ENCODE results near the gene BICDL2. TPM values are rescaled to one million over a fixed set of nuclear protein-coding genes. Genes with fewer than 3 reads are reported as not detected.

Gene BICDL2
- total and polyA plus RNA-seq, 7 experiments from 2014 or later = 1.0 TPM; not detected in 6

GRCh38 chr16:3042376-3042775 is 5.6 kb upstream of the BICDL2 start:
- peaks cover 9 to 19% (median 13%) of the 10 kb centered on the region in 7 donors for H3K4me1 Mint-ChIP-seq
- DNase-seq (no peak), ATAC-seq (no peak)
- Histone ChIP-seq H3K9me3 (ENCODE audit: control insufficient read depth in 2 of 3, low read length in 3 of 3) (no peaks in the 10 kb centered on the region), H3K36me3 (ENCODE audit: control insufficient read depth in 2 of 3, insufficient read depth in 3 of 3, low read length in 3 of 3) (no peaks in the 10 kb centered on the region), H3K4me1 (ENCODE audit: control insufficient read depth in 2 of 2, insufficient read depth in 2 of 2, low read length in 2 of 2) (peaks cover 8 to 29% of the 10 kb centered on the region in 2 donors), H3K4me3 (ENCODE audit: low read length) (no peak overlapping the region), H3K27ac (ENCODE audit: low read depth, low read length) (no peak overlapping the region), H3K27me3 (ENCODE audit: control insufficient read depth in 2 of 2, insufficient read depth in 2 of 2, low read length in 2 of 2) (peaks cover 9 to 50% of the 10 kb centered on the region in 2 donors)
- H3K36me3 Mint-ChIP-seq = peaks cover 0 to 5% (median 0%) of the 10 kb centered on the region in 5 donors
- CTCF ChIA-PET = interaction anchor here (0.8 to 1.1 kb wide), 3 partner anchors 9 to 87 kb away, joined by 3 to 7 read pairs (median 4); no protein-coding TSS in a partner anchor
- H3K9me3 Mint-ChIP-seq = peaks cover 0 to 2% (median 0%) of the 10 kb centered on the region in 11 donors
- peaks cover 32 to 62% (median 52%) of the 10 kb centered on the region in 5 donors for H3K27me3 Mint-ChIP-seq
- POLR2A ChIA-PET = interaction anchor here (0.6 to 1.3 kb wide), 4 partner anchors 11 to 122 kb away, joined by 3 to 7 read pairs (median 4); no protein-coding TSS in a partner anchor
- H3K4me3 Mint-ChIP-seq = no peak overlapping the region
- H3K27ac Mint-ChIP-seq = no peak overlapping the region
- intact Hi-C loops (cut with micrococcal nuclease) = no loop called here

- Mint-ChIP-seq H3K36me3 (no peaks in the 10 kb centered on the region), H3K27ac (no peak overlapping the region), H3K9me3 (peaks cover 0 to 1% (median 0%) of the 10 kb centered on the region in 11 donors), H3K4me1 (peaks cover 0 to 10% (median 9%) of the 10 kb centered on the region in 7 donors), H3K4me3 (no peak overlapping the region), H3K27me3 (peaks cover 46 to 69% (median 61%) of the 10 kb centered on the region in 5 donors)
- Histone ChIP-seq H3K27me3 (ENCODE audit: control insufficient read depth in 2 of 2, insufficient read depth in 2 of 2, low read length in 2 of 2) (peaks cover 12 to 52% of the 10 kb centered on the region in 2 donors), H3K4me3 (ENCODE audit: low read length) (no peak overlapping the region), H3K9me3 (ENCODE audit: control insufficient read depth in 2 of 3, low read length in 3 of 3) (no peaks in the 10 kb centered on the region), H3K27ac (ENCODE audit: low read depth, low read length) (no peak overlapping the region), H3K4me1 (ENCODE audit: control insufficient read depth in 2 of 2, insufficient read depth in 2 of 2, low read length in 2 of 2) (peaks cover 0 to 6% of the 10 kb centered on the region in 2 donors), H3K36me3 (ENCODE audit: control insufficient read depth in 2 of 3, insufficient read depth in 3 of 3, low read length in 3 of 3) (no peaks in the 10 kb centered on the region)
- ChIA-PET POLR2A (interaction anchor here (0.9 to 1.6 kb wide), 5 partner anchors 9 to 91 kb away, joined by 3 to 5 read pairs (median 3); no protein-coding TSS in a partner anchor), CTCF (interaction anchor here (0.5 to 1.4 kb wide), 4 partner anchors 9 to 91 kb away, joined by 4 to 6 read pairs (median 6); no protein-coding TSS in a partner anchor)
- no peak for ATAC-seq
- no peak for DNase-seq
- intact Hi-C loops (cut with micrococcal nuclease) = no loop called here
Observed at GRCh38 chr16:3038896-3039295, 2.2 kb upstream of the BICDL2 start.

GRCh38 chr16:3038256-3038655 is 1.5 kb upstream of the BICDL2 start:
- no peaks in the 10 kb centered on the region for H3K9me3 ChIP-seq (ENCODE audit: control insufficient read depth in 2 of 3, low read length in 3 of 3)
- H3K27ac ChIP-seq (ENCODE audit: low read depth, low read length) = no peak overlapping the region
- intact Hi-C loops (cut with micrococcal nuclease) = no loop called here
- Mint-ChIP-seq H3K27ac (no peak overlapping the region), H3K27me3 (peaks cover 53 to 69% (median 61%) of the 10 kb centered on the region in 5 donors), H3K36me3 (no peaks in the 10 kb centered on the region), H3K4me3 (no peak overlapping the region), H3K9me3 (no peaks in the 10 kb centered on the region), H3K4me1 (peaks cover 0 to 11% (median 9%) of the 10 kb centered on the region in 7 donors)
- H3K4me1 ChIP-seq (ENCODE audit: control insufficient read depth in 2 of 2, insufficient read depth in 2 of 2, low read length in 2 of 2) = peaks cover 0 to 6% of the 10 kb centered on the region in 2 donors
- ChIA-PET CTCF (interaction anchor here (0.8 to 1.4 kb wide), 2 partner anchors 8 to 10 kb away, joined by 4 to 5 read pairs; no protein-coding TSS in a partner anchor), POLR2A (interaction anchor here (0.9 to 1.6 kb wide), 5 partner anchors 9 to 92 kb away, joined by 3 to 5 read pairs (median 3); no protein-coding TSS in a partner anchor)
- H3K4me3 ChIP-seq (ENCODE audit: low read length) = no peak overlapping the region
- no peak for ATAC-seq
- peaks cover 12 to 48% of the 10 kb centered on the region in 2 donors for H3K27me3 ChIP-seq (ENCODE audit: control insufficient read depth in 2 of 2, insufficient read depth in 2 of 2, low read length in 2 of 2)
- H3K36me3 ChIP-seq (ENCODE audit: control insufficient read depth in 2 of 3, insufficient read depth in 3 of 3, low read length in 3 of 3) = no peaks in the 10 kb centered on the region
- DNase-seq = no peak

- peaks cover 0 to 21% (median 9%) of the 10 kb centered on the region in 7 donors for H3K4me1 Mint-ChIP-seq
- POLR2A ChIA-PET = interaction anchor here (1.6 kb wide), 2 partner anchors 12 to 32 kb away, joined by 5 to 7 read pairs; no protein-coding TSS in a partner anchor
- no peaks in the 10 kb centered on the region for H3K9me3 Mint-ChIP-seq
- no peak overlapping the region for H3K27ac ChIP-seq (ENCODE audit: low read depth, low read length)
- H3K9me3 ChIP-seq (ENCODE audit: control insufficient read depth in 2 of 3, low read length in 3 of 3) = no peaks in the 10 kb centered on the region
- H3K4me3 Mint-ChIP-seq = peak overlapping the region in 6 of 10 donors; percentile 32 to 60 (median 44)
- peak overlapping the region in 1 of 9 donors; percentile 29 for H3K27ac Mint-ChIP-seq
- intact Hi-C loops (cut with micrococcal nuclease) = no loop called here
- H3K36me3 Mint-ChIP-seq = no peaks in the 10 kb centered on the region
- H3K27me3 Mint-ChIP-seq = peaks cover 64 to 82% (median 65%) of the 10 kb centered on the region in 5 donors
- DNase-seq = no peak
- ATAC-seq = no peak
- H3K4me3 ChIP-seq (ENCODE audit: low read length) = no peak overlapping the region
- CTCF ChIA-PET = interaction anchor here (0.6 to 1.8 kb wide), 3 partner anchors 22 to 60 kb away, joined by 3 to 6 read pairs (median 4); no protein-coding TSS in a partner anchor
- H3K4me1 ChIP-seq (ENCODE audit: control insufficient read depth in 2 of 2, insufficient read depth in 2 of 2, low read length in 2 of 2) = peaks cover 0 to 6% of the 10 kb centered on the region in 2 donors
- H3K27me3 ChIP-seq (ENCODE audit: control insufficient read depth in 2 of 2, insufficient read depth in 2 of 2, low read length in 2 of 2) = peaks cover 18 to 36% of the 10 kb centered on the region in 2 donors
- H3K36me3 ChIP-seq (ENCODE audit: control insufficient read depth in 2 of 3, insufficient read depth in 3 of 3, low read length in 3 of 3) = no peaks in the 10 kb centered on the region
Observed at GRCh38 chr16:3035972-3036725, 595 bp downstream of the BICDL2 start.

- Mint-ChIP-seq H3K27ac (peak overlapping the region in 1 of 9 donors; percentile 38), H3K9me3 (no peaks in the 10 kb centered on the region), H3K36me3 (no peaks in the 10 kb centered on the region), H3K27me3 (peaks cover 58 to 80% (median 67%) of the 10 kb centered on the region in 5 donors), H3K4me1 (peaks cover 0 to 23% (median 11%) of the 10 kb centered on the region in 7 donors), H3K4me3 (peak overlapping the region in 6 of 10 donors; percentile 32 to 60 (median 44))
- Histone ChIP-seq H3K4me1 (ENCODE audit: control insufficient read depth in 2 of 2, insufficient read depth in 2 of 2, low read length in 2 of 2) (peaks cover 0 to 6% of the 10 kb centered on the region in 2 donors), H3K9me3 (ENCODE audit: control insufficient read depth in 2 of 3, low read length in 3 of 3) (no peaks in the 10 kb centered on the region), H3K4me3 (ENCODE audit: low read length) (no peak overlapping the region), H3K36me3 (ENCODE audit: control insufficient read depth in 2 of 3, insufficient read depth in 3 of 3, low read length in 3 of 3) (no peaks in the 10 kb centered on the region), H3K27me3 (ENCODE audit: control insufficient read depth in 2 of 2, insufficient read depth in 2 of 2, low read length in 2 of 2) (peaks cover 18 to 33% of the 10 kb centered on the region in 2 donors), H3K27ac (ENCODE audit: low read depth, low read length) (no peak overlapping the region)
- ChIA-PET CTCF (interaction anchor here (0.6 to 1.8 kb wide), 3 partner anchors 23 to 60 kb away, joined by 3 to 6 read pairs (median 4); no protein-coding TSS in a partner anchor), POLR2A (interaction anchor here (1.0 to 1.6 kb wide), 4 partner anchors 10 to 94 kb away, joined by 3 to 5 read pairs (median 4); partner anchors contain the start of gene MMP25)
- intact Hi-C loops (cut with micrococcal nuclease) = no loop called here
- no peak for DNase-seq
- no peak for ATAC-seq
Observed at GRCh38 chr16:3035289-3035971, 1.3 kb downstream of the BICDL2 start.

- peak overlapping the region in 1 of 9 donors; percentile 31 for H3K27ac Mint-ChIP-seq
- peaks cover 18 to 25% of the 10 kb centered on the region in 2 donors for H3K4me1 ChIP-seq (ENCODE audit: control insufficient read depth in 2 of 2, insufficient read depth in 2 of 2, low read length in 2 of 2)
- POLR2A ChIA-PET = interaction anchor here (0.6 to 2.7 kb wide), 4 partner anchors 12 to 90 kb away, joined by 3 to 10 read pairs (median 6); partner anchors contain the start of genes IL32, MMP25 and TNFRSF12A
- H3K27me3 Mint-ChIP-seq = peaks cover 49 to 68% (median 53%) of the 10 kb centered on the region in 5 donors
- ATAC-seq (no peak), DNase-seq (no peak)
- no peaks in the 10 kb centered on the region for H3K36me3 ChIP-seq (ENCODE audit: control insufficient read depth in 2 of 3, insufficient read depth in 3 of 3, low read length in 3 of 3)
- H3K9me3 ChIP-seq (ENCODE audit: control insufficient read depth in 2 of 3, low read length in 3 of 3) = no peaks in the 10 kb centered on the region
- intact Hi-C loops (cut with micrococcal nuclease) = no loop called here
- no peak overlapping the region for H3K4me3 Mint-ChIP-seq
- CTCF ChIA-PET = interaction anchor here (0.6 to 9.2 kb wide), 9 partner anchors 16 to 429 kb away, joined by 3 to 98 read pairs (median 3); no protein-coding TSS in a partner anchor
- peaks cover 15 to 39% (median 29%) of the 10 kb centered on the region in 7 donors for H3K4me1 Mint-ChIP-seq
- H3K9me3 Mint-ChIP-seq = no peaks in the 10 kb centered on the region
- peaks cover 11 to 27% of the 10 kb centered on the region in 2 donors for H3K27me3 ChIP-seq (ENCODE audit: control insufficient read depth in 2 of 2, insufficient read depth in 2 of 2, low read length in 2 of 2)
- H3K4me3 ChIP-seq (ENCODE audit: low read length) = no peak overlapping the region
- no peak overlapping the region for H3K27ac ChIP-seq (ENCODE audit: low read depth, low read length)
- no peaks in the 10 kb centered on the region for H3K36me3 Mint-ChIP-seq
Observed at GRCh38 chr16:3032624-3033023, 4.1 kb downstream of the BICDL2 start.
